HL-60 (cell line): ENCODE data around the gene AKR1B15.

Source experiments
- CTCF ChIP-seq: IDR thresholded peaks from one replicate; pipeline ENCODE4 v1.5.1; 2011; ENCODE audit warnings: low read length, control low read depth, inconsistent platforms; ENCODE audit not compliant: insufficient read depth
- POLR2AphosphoS5 ChIP-seq: IDR thresholded peaks from 2 replicates; pipeline ENCODE4 v1.6.1; 2012; ENCODE audit warnings: low read depth
- REST ChIP-seq: IDR thresholded peaks from 2 replicates; pipeline ENCODE4 v1.6.1; 2012; ENCODE audit warnings: low read depth; ENCODE audit not compliant: insufficient replicate concordance
- SPI1 ChIP-seq: IDR thresholded peaks from 2 replicates; pipeline ENCODE4 v1.6.1; 2012; ENCODE audit warnings: low read depth, mild to moderate bottlenecking, borderline replicate concordance

- TF ChIP-seq POLR2AphosphoS5 (no peak), CTCF (no peak), SPI1 (no peak), REST (no peak)
Measured at GRCh38 chr7:134584290-134584689, 35.4 kb downstream of the AKR1B15 start.
